Liver (tissue), 9 donors: ENCODE data around the gene ZFHX2. TPM values are rescaled to one million over a fixed set of nuclear protein-coding genes. Genes with fewer than 3 reads are reported as not detected.

Source experiments
- DNase-seq: peaks from one replicate; pipeline ENCODE4 v3.0.0-alpha.2; 2017; ENCODE audit warnings: low spot score
- H3K27ac ChIP-seq, 2 donors: one replicate each; pipeline ENCODE4 v1.7.0; 2013; ENCODE audit warnings: inconsistent platforms in 2 of 2, low read length in 2 of 2, control low read depth in 1 of 2, low read depth in 1 of 2, mild to moderate bottlenecking in 1 of 2
- H3K27me3 ChIP-seq, 4 donors: one replicate each; pipeline versions ENCODE4 v1.6.1 to v1.7.0; 2013; ENCODE audit warnings: low read length in 3 of 4, inconsistent platforms in 1 of 4, mild to moderate bottlenecking in 1 of 4, moderate library complexity in 1 of 4; ENCODE audit not compliant: control insufficient read depth in 4 of 4, insufficient read depth in 4 of 4
- H3K36me3 ChIP-seq, 4 donors: one replicate each; pipeline versions ENCODE4 v1.6.1 to v1.7.0; 2013; ENCODE audit warnings: low read length in 3 of 4, mild to moderate bottlenecking in 3 of 4, low read depth in 1 of 4, moderate library complexity in 1 of 4; ENCODE audit not compliant: control insufficient read depth in 4 of 4, insufficient read depth in 3 of 4
- H3K4me1 ChIP-seq, 4 donors: one replicate each; pipeline versions ENCODE4 v1.6.1 to v1.7.0; 2013; ENCODE audit warnings: low read length in 3 of 4, mild to moderate bottlenecking in 3 of 4, moderate library complexity in 1 of 4; ENCODE audit not compliant: control insufficient read depth in 4 of 4, insufficient read depth in 4 of 4
- H3K4me3 ChIP-seq, 3 donors: one replicate each; pipeline versions ENCODE4 v1.6.1 to v1.7.0; 2013; ENCODE audit warnings: low read length in 3 of 3, control low read depth in 1 of 3, low read depth in 1 of 3, mild to moderate bottlenecking in 1 of 3
- H3K9ac ChIP-seq, 2 donors: one replicate each; pipeline ENCODE4 v1.7.0; 2013; ENCODE audit warnings: low read length in 2 of 2, mild to moderate bottlenecking in 2 of 2, moderate library complexity in 2 of 2, control low read depth in 1 of 2, low read depth in 1 of 2
- H3K9me3 ChIP-seq, 4 donors: one replicate each; pipeline versions ENCODE4 v1.6.1 to v1.7.0; 2013; ENCODE audit warnings: low read length in 3 of 4; ENCODE audit not compliant: control insufficient read depth in 4 of 4
- ATF3 ChIP-seq: IDR thresholded peaks from 2 replicates; pipeline ENCODE4 v1.6.1; 2016; ENCODE audit warnings: antibody characterized with exemption
- CTCF ChIP-seq: fragments of 150-350 bp; IDR thresholded peaks from 2 replicates; pipeline ENCODE4 v1.5.1; 2017; ENCODE audit warnings: improper control_type of control experiment, low read depth, low read length; ENCODE audit not compliant: missing input control
- EGR1 ChIP-seq, 2 donors: IDR thresholded peaks; 2 replicates each; pipeline ENCODE4 v1.6.1; 2016 to 2018; ENCODE audit warnings: antibody characterized with exemption in 2 of 2, low read depth in 2 of 2
- GABPA ChIP-seq, 2 donors: IDR thresholded peaks in 1 of 2; conservative IDR thresholded peaks in 1 of 2; 2 replicates each; pipeline ENCODE4 v1.6.1; 2016; ENCODE audit warnings: antibody characterized with exemption in 2 of 2, mild to moderate bottlenecking in 1 of 2, moderate library complexity in 1 of 2
- HNF4A ChIP-seq, 2 donors: conservative IDR thresholded peaks; 2 replicates each; pipeline ENCODE4 v1.6.1; 2016; ENCODE audit warnings: antibody characterized with exemption in 2 of 2, mild to moderate bottlenecking in 2 of 2
- JUND ChIP-seq, 2 donors: IDR thresholded peaks; 2 replicates each; pipeline ENCODE4 v1.6.1; 2016; ENCODE audit warnings: antibody characterized with exemption in 2 of 2
- NR2F2 ChIP-seq: IDR thresholded peaks from 2 replicates; pipeline ENCODE4 v1.6.1; 2016; ENCODE audit warnings: antibody characterized with exemption
- RAD21 ChIP-seq, 2 donors: IDR thresholded peaks; 2 replicates each; pipeline ENCODE4 v1.6.1; 2016; ENCODE audit warnings: antibody characterized with exemption in 2 of 2, mild to moderate bottlenecking in 2 of 2
- RXRA ChIP-seq, 2 donors: IDR thresholded peaks; 2 replicates each; pipeline ENCODE4 v1.6.1; 2017 to 2018; ENCODE audit warnings: antibody characterized with exemption in 2 of 2, mild to moderate bottlenecking in 1 of 2
- WGBS: extraction: QIAGEN DNeasy Blood & Tissue Kit; methylation state at CpG from one replicate; pipeline ENCODE4 v1.1.7; 2013; 5-methylcytosine and 5-hydroxymethylcytosine counted together
- polyA plus RNA-seq, 2 donors: library from polyadenylated mRNA; stranded (reverse) in 1 of 2; unstranded in 1 of 2; fragments of 200-250 nt in 1 of 2; fragments of >200 nt in 1 of 2; fragmentation: Nextera tagmentation in 1 of 2; extraction: Ambion mirVana in 1 of 2; gene quantifications; one replicate each; pipeline versions ENCODE4 v1.2.1 to v1.2.3, GENCODE V29; 2013 to 2015
- total RNA-seq, 2 donors: library from RNA; depleted of rRNA; stranded (reverse); fragments of >200 nt; gene quantifications; one replicate each; pipeline ENCODE4 v1.2.3, GENCODE V29; 2014
- TF ChIP-seq, protein P1 (sequence below): IDR thresholded peaks from 2 replicates; pipeline ENCODE4 v1.6.1; 2016; ENCODE audit warnings: antibody characterized with exemption
- TF ChIP-seq, protein P2 (sequence below): IDR thresholded peaks from 2 replicates; pipeline ENCODE4 v1.6.1; 2016; ENCODE audit warnings: antibody characterized with exemption, mild to moderate bottlenecking
- donor health status: healthy.
- donor health status: healthy.
- donor health status: healthy.
- donor health status: healthy.
- donor health status: healthy.

Gene ZFHX2
- total and polyA plus RNA-seq, 4 donors, result 0.06 to 0.14 (median 0.10) TPM

GRCh38 chr14:23520899-23521533 lies 30.5 kb downstream of the ZFHX2 start (continued):
- TF ChIP-seq CTCF, result no peak
- no peak for TF ChIP-seq RXRA (IDR thresholded peaks at IDR 0.05)
- TF ChIP-seq NR2F2, result no peak
- TF ChIP-seq EGR1 (IDR thresholded peaks at IDR 0.05; ENCODE audit: low read depth in 2 of 2), result no peak

- no peak overlapping the region for H3K4me3 ChIP-seq
- 93% methylated on average over 4 of the region's 4 CpGs for WGBS
- H3K9me3 ChIP-seq, result no peaks in the 10 kb centered on the region
- TF ChIP-seq, protein P1, sequence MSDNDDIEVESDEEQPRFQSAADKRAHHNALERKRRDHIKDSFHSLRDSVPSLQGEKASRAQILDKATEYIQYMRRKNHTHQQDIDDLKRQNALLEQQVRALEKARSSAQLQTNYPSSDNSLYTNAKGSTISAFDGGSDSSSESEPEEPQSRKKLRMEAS, result no peak
- TF ChIP-seq CTCF (no peak), RAD21 (IDR thresholded peaks at IDR 0.05) (no peak), GABPA (IDR thresholded peaks at IDR 0.05 in 1 of 2, conservative IDR thresholded peaks at IDR 0.05 in 1 of 2) (no peak), ATF3 (no peak), HNF4A (conservative IDR thresholded peaks at IDR 0.05) (no peak), JUND (IDR thresholded peaks at IDR 0.05) (no peak)
- TF ChIP-seq, protein P2, sequence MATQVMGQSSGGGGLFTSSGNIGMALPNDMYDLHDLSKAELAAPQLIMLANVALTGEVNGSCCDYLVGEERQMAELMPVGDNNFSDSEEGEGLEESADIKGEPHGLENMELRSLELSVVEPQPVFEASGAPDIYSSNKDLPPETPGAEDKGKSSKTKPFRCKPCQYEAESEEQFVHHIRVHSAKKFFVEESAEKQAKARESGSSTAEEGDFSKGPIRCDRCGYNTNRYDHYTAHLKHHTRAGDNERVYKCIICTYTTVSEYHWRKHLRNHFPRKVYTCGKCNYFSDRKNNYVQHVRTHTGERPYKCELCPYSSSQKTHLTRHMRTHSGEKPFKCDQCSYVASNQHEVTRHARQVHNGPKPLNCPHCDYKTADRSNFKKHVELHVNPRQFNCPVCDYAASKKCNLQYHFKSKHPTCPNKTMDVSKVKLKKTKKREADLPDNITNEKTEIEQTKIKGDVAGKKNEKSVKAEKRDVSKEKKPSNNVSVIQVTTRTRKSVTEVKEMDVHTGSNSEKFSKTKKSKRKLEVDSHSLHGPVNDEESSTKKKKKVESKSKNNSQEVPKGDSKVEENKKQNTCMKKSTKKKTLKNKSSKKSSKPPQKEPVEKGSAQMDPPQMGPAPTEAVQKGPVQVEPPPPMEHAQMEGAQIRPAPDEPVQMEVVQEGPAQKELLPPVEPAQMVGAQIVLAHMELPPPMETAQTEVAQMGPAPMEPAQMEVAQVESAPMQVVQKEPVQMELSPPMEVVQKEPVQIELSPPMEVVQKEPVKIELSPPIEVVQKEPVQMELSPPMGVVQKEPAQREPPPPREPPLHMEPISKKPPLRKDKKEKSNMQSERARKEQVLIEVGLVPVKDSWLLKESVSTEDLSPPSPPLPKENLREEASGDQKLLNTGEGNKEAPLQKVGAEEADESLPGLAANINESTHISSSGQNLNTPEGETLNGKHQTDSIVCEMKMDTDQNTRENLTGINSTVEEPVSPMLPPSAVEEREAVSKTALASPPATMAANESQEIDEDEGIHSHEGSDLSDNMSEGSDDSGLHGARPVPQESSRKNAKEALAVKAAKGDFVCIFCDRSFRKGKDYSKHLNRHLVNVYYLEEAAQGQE, result no peak
- no peak for DNase-seq
- H3K36me3 ChIP-seq, result no peaks in the 10 kb centered on the region
- H3K27me3 ChIP-seq, result no peaks in the 10 kb centered on the region
- H3K4me1 ChIP-seq, result no peaks in the 10 kb centered on the region
- no peak overlapping the region for H3K9ac ChIP-seq
- no peak overlapping the region for H3K27ac ChIP-seq
These were observed 32.9 kb downstream of the ZFHX2 start for GRCh38 chr14:23518709-23519108.
